GM23338 (cell line): ENCODE data around the gene RMC1. TPM values are rescaled to one million over a fixed set of nuclear protein-coding genes. Genes with fewer than 3 reads are reported as not detected.

Experiments used
- ATAC-seq: fragments of 200-7000 bp; cut with Tn5 transposase; 3 replicates; pipeline ENCODE4 v1.9.1; 2020
- DNase-seq: peaks from one replicate; pipeline ENCODE4 v3.0.0-alpha.2; 2015; ENCODE audit warnings: low spot score
- H2AFZ ChIP-seq: fragments of 200-600 bp; sonication (generic); 2 replicates; pipeline ENCODE4 v1.8.0; 2016; ENCODE audit warnings: antibody characterized with exemption, mild to moderate bottlenecking, moderate library complexity
- H3F3A ChIP-seq: fragments of 200-600 bp; sonication (generic); replicated peaks from 2 replicates; pipeline ENCODE4 v1.8.0; 2017; ENCODE audit warnings: antibody characterized with exemption, mixed run types, low read depth
- H3K27ac ChIP-seq: fragments of 200-600 bp; sonication (generic); 2 replicates; pipeline ENCODE4 v1.6.1; 2016; ENCODE audit warnings: low read depth
- H3K27me3 ChIP-seq: fragments of 200-600 bp; sonication (generic); 2 replicates; pipeline ENCODE4 v1.8.0; 2016; ENCODE audit warnings: mild to moderate bottlenecking, mixed run types, moderate library complexity; ENCODE audit not compliant: insufficient read depth
- H3K36me3 ChIP-seq: fragments of 200-600 bp; sonication (generic); 2 replicates; pipeline ENCODE4 v1.8.0; 2016; ENCODE audit warnings: mild to moderate bottlenecking; ENCODE audit not compliant: insufficient read depth
- H3K4me1 ChIP-seq: fragments of 200-600 bp; sonication (generic); 2 replicates; pipeline ENCODE4 v1.8.0; 2016; ENCODE audit warnings: mild to moderate bottlenecking, moderate library complexity; ENCODE audit not compliant: insufficient read depth
- H3K4me2 ChIP-seq: fragments of 200-600 bp; sonication (generic); 2 replicates; pipeline ENCODE4 v1.7.1; 2017; ENCODE audit warnings: mixed run types
- H3K4me3 ChIP-seq: fragments of 200-600 bp; sonication (generic); 2 replicates; pipeline ENCODE4 v1.6.1; 2016; ENCODE audit warnings: mixed run types
- H3K79me2 ChIP-seq: fragments of 200-600 bp; sonication (generic); replicated peaks from 2 replicates; pipeline ENCODE4 v1.8.0; 2017; ENCODE audit warnings: mild to moderate bottlenecking; ENCODE audit not compliant: insufficient read depth
- H3K9me2 ChIP-seq: fragments of 200-600 bp; sonication (generic); 2 replicates; pipeline ENCODE4 v1.8.0; 2017; ENCODE audit not compliant: insufficient read depth
- H4K20me1 ChIP-seq: fragments of 200-600 bp; sonication (generic); replicated peaks from 2 replicates; pipeline ENCODE4 v1.8.0; 2017; ENCODE audit warnings: mild to moderate bottlenecking; ENCODE audit not compliant: insufficient read depth
- H3K27ac Mint-ChIP-seq: 2 replicates; pipeline ENCODE4 v1.8.0; 2020; ENCODE audit warnings: inconsistent platforms, mild to moderate bottlenecking, moderate library complexity, mixed read lengths
- H3K27me3 Mint-ChIP-seq: 3 replicates; pipeline ENCODE4 v1.8.0; 2022; ENCODE audit warnings: low read depth, mild to moderate bottlenecking, moderate library complexity, mixed read lengths, inconsistent platforms; ENCODE audit not compliant: insufficient read depth, poor library complexity
- H3K36me3 Mint-ChIP-seq: 3 replicates; pipeline ENCODE4 v1.8.0; 2021; ENCODE audit warnings: low read depth, mild to moderate bottlenecking, inconsistent platforms, moderate library complexity, mixed read lengths
- H3K4me1 Mint-ChIP-seq: 3 replicates; pipeline ENCODE4 v1.8.0; 2020; ENCODE audit warnings: mild to moderate bottlenecking, inconsistent platforms, mixed read lengths
- H3K4me3 Mint-ChIP-seq: 3 replicates; pipeline ENCODE4 v1.8.0; 2021; ENCODE audit warnings: moderate library complexity, mild to moderate bottlenecking, inconsistent platforms, mixed read lengths
- H3K9me3 Mint-ChIP-seq: 3 replicates; pipeline ENCODE4 v1.8.0; 2020; ENCODE audit warnings: moderate library complexity, mild to moderate bottlenecking, inconsistent platforms, mixed read lengths
- CREB1 ChIP-seq: fragments of 250-450 bp; sonication (Bioruptor Pico); IDR thresholded peaks from 2 replicates; pipeline ENCODE4 v1.5.0; 2020; ENCODE audit warnings: low read depth, mild to moderate bottlenecking, moderate library complexity
- ETS1 ChIP-seq: IDR thresholded peaks from 2 replicates; pipeline ENCODE4 v1.6.1; 2016; ENCODE audit warnings: antibody characterized with exemption
- EZH2phosphoT487 ChIP-seq: fragments of 200-600 bp; sonication (generic); IDR thresholded peaks from one replicate; pipeline ENCODE4 v1.8.1; 2018; ENCODE audit warnings: antibody characterized with exemption; ENCODE audit not compliant: unreplicated experiment
- POLR2AphosphoS5 ChIP-seq: IDR thresholded peaks from 2 replicates; pipeline ENCODE4 v1.6.1; 2016; ENCODE audit warnings: antibody characterized with exemption, low read depth
- REST ChIP-seq: IDR thresholded peaks from one replicate; pipeline ENCODE4 v1.6.1; 2018; ENCODE audit warnings: antibody characterized with exemption; ENCODE audit not compliant: unreplicated experiment
- ZNF114 ChIP-seq: fragments of 250-450 bp; sonication (Bioruptor Pico); IDR thresholded peaks from 2 replicates; pipeline ENCODE4 v1.5.0; 2020; ENCODE audit warnings: mild to moderate bottlenecking, moderate library complexity
- ZNF462 ChIP-seq: fragments of 250-450 bp; sonication (Bioruptor Pico); IDR thresholded peaks from 2 replicates; pipeline ENCODE4 v1.5.0; 2020; ENCODE audit warnings: mild to moderate bottlenecking, moderate library complexity
- polyA plus RNA-seq: library from polyadenylated mRNA; unstranded; fragments of >200 nt; fragmentation: Nextera tagmentation; extraction: Ambion mirVana; gene quantifications from 2 replicates; pipeline ENCODE4 v1.2.1, GENCODE V29; 2016
- total RNA-seq: library from RNA; depleted of rRNA; stranded (reverse); fragments of >200 nt; shearing (Covaris generic); gene quantifications from 2 replicates; pipeline ENCODE4 v1.2.3, GENCODE V29; 2014

RMC1 gene
- total and polyA plus RNA-seq, 2 experiments from 2014 or later, result 18.9 to 24.6 TPM

GRCh38 chr18:23567671-23568070 is 64.4 kb downstream of the RMC1 start:
- Histone ChIP-seq H3K27me3 (no peaks in the 10 kb centered on the region), H3K4me3 (no peak overlapping the region), H3K4me1 (no peaks in the 10 kb centered on the region), H3K27ac (no peak overlapping the region), H2AFZ (no peak overlapping the region), H3K9me2 (no peaks in the 10 kb centered on the region), H4K20me1 (no peaks in the 10 kb centered on the region; the same call in 1 of the 2 replicates), H3F3A (no peaks in the 10 kb centered on the region), H3K36me3 (peaks cover 56% of the 10 kb centered on the region), H3K4me2 (no peak overlapping the region), H3K79me2 (no peaks in the 10 kb centered on the region)
- no peak for ATAC-seq
- Mint-ChIP-seq H3K9me3 (no peaks in the 10 kb centered on the region), H3K36me3 (peaks cover 41% of the 10 kb centered on the region), H3K4me3 (no peak overlapping the region), H3K27me3 (no peaks in the 10 kb centered on the region), H3K27ac (no peak overlapping the region), H3K4me1 (no peaks in the 10 kb centered on the region)
- no peak for DNase-seq
- TF ChIP-seq POLR2AphosphoS5 (no peak), CREB1 (CRISPR knock-in tag) (no peak), EZH2phosphoT487 (no peak), ETS1 (no peak), ZNF462 (CRISPR knock-in tag) (no peak), ZNF114 (CRISPR knock-in tag) (no peak), REST (no peak)
